GM12878 (cell line): ENCODE data around the gene CABLES1. TPM values are rescaled to one million over a fixed set of nuclear protein-coding genes. Genes with fewer than 3 reads are reported as not detected.
A peak's percentile ranks its signal among the peaks of the same experiment; 100 is the strongest.

ENCODE experiments used
- BACH1 ChIP-seq: fragments of 450-650 bp; IDR thresholded peaks from 2 replicates; pipeline ENCODE4 v1.6.1; 2017; ENCODE audit warnings: mild to moderate bottlenecking, borderline replicate concordance
- CBX3 ChIP-seq: fragments of 200-600 bp; sonication (generic); IDR thresholded peaks from 2 replicates; pipeline ENCODE4 v1.6.1; 2016; ENCODE audit warnings: low read depth, borderline replicate concordance
- CHD1 ChIP-seq: IDR thresholded peaks from 2 replicates; pipeline ENCODE4 v1.6.1; 2012; ENCODE audit warnings: low read depth, low read length, improper control_type of control experiment
- E2F8 ChIP-seq: fragments of 450-650 bp; IDR thresholded peaks from 2 replicates; pipeline ENCODE4 v1.6.1; 2018; ENCODE audit warnings: mild to moderate bottlenecking, low read depth, moderate library complexity; ENCODE audit not compliant: partially characterized antibody
- EED ChIP-seq: sonication (generic); IDR thresholded peaks from 2 replicates; pipeline ENCODE4 v1.6.1; 2016; ENCODE audit warnings: antibody characterized with exemption, low read depth
- FOXK2 ChIP-seq: fragments of 450-650 bp; IDR thresholded peaks from 2 replicates; pipeline ENCODE4 v1.6.1; 2017; ENCODE audit warnings: mild to moderate bottlenecking, moderate library complexity
- NR2C1 ChIP-seq: fragments of 450-650 bp; IDR thresholded peaks from 2 replicates; pipeline ENCODE4 v1.6.1; 2017; ENCODE audit warnings: antibody characterized with exemption, mild to moderate bottlenecking, moderate library complexity
- NR2C2 ChIP-seq: IDR thresholded peaks from 2 replicates; pipeline ENCODE4 v1.6.1; 2011; ENCODE audit warnings: borderline replicate concordance, low read depth; ENCODE audit not compliant: control insufficient read depth, insufficient read length
- POU2F2 ChIP-seq: IDR thresholded peaks from 3 replicates; pipeline ENCODE4 v1.6.1; 2011; ENCODE audit warnings: low read depth, mild to moderate bottlenecking, low read length, borderline replicate concordance
- RAD21 ChIP-seq: IDR thresholded peaks from 2 replicates; pipeline ENCODE4 v1.6.1; 2011; ENCODE audit warnings: mild to moderate bottlenecking, low read depth, low read length, moderate library complexity; ENCODE audit not compliant: insufficient read depth
- RB1 ChIP-seq: fragments of 450-650 bp; formaldehyde crosslinking; IDR thresholded peaks from 2 replicates; pipeline ENCODE4 v1.6.1; 2017; ENCODE audit warnings: mild to moderate bottlenecking, borderline replicate concordance
- RFX5 ChIP-seq: IDR thresholded peaks from 2 replicates; pipeline ENCODE4 v1.6.1; 2011; ENCODE audit warnings: low read depth, low read length, improper control_type of control experiment
- SREBF1 ChIP-seq: IDR thresholded peaks from 2 replicates; pipeline ENCODE4 v1.6.1; 2012; ENCODE audit warnings: mild to moderate bottlenecking, low read length
- STAT3 ChIP-seq: IDR thresholded peaks from 2 replicates; pipeline ENCODE4 v1.6.1; 2011; ENCODE audit warnings: low read depth, low read length, improper control_type of control experiment
- ZBTB11 ChIP-seq: fragments of 450-650 bp; formaldehyde crosslinking; IDR thresholded peaks from 2 replicates; pipeline ENCODE4 v1.5.0; 2022; ENCODE audit warnings: mild to moderate bottlenecking, missing genetic modification characterization
- ZNF207 ChIP-seq: fragments of 450-650 bp; IDR thresholded peaks from 2 replicates; pipeline ENCODE4 v1.6.1; 2014; ENCODE audit warnings: antibody characterized with exemption, mild to moderate bottlenecking, borderline replicate concordance
- ZNF24 ChIP-seq: fragments of 450-650 bp; IDR thresholded peaks from 2 replicates; pipeline ENCODE4 v1.6.1; 2017; ENCODE audit warnings: antibody characterized with exemption, mild to moderate bottlenecking
- ZSCAN29 ChIP-seq: fragments of 450-650 bp; IDR thresholded peaks from 2 replicates; pipeline ENCODE4 v1.6.1; 2017; ENCODE audit warnings: mild to moderate bottlenecking, moderate library complexity
- polyA plus RNA-seq, 11 experiments: library from polyadenylated mRNA; depleted of rRNA in 4 of 11; unstranded in 6 of 11; stranded (reverse) in 5 of 11; fragments of >200 nt; fragmentation: Nextera tagmentation in 4 of 11; fragmentation: Illumina TruSeq in 1 of 11; extraction: Ambion mirVana in 4 of 11; extraction: Trizol in 1 of 11; gene quantifications; 1 replicate in 1 of 11; 2 replicates in 10 of 11; pipeline versions ENCODE4 v1.2.1 to v1.2.3, GENCODE V29; 2011 to 2016; ENCODE audit warnings: inconsistent platforms in 2 of 11, missing spikeins in 2 of 11, low read depth in 1 of 11
- total RNA-seq, 4 experiments: library from RNA; depleted of rRNA in 3 of 4; stranded (reverse); fragments of >200 nt in 3 of 4; fragmentation: Illumina TruSeq in 1 of 4; extraction: Trizol in 1 of 4; gene quantifications; 2 replicates each; pipeline versions ENCODE4 v1.2.1 to v1.2.3, GENCODE V29; 2013 to 2021
- TF ChIP-seq, protein P1 (sequence below): fragments of 450-650 bp; IDR thresholded peaks from 2 replicates; pipeline ENCODE4 v1.6.1; 2017; ENCODE audit warnings: mild to moderate bottlenecking

Gene CABLES1
- total and polyA plus RNA-seq, 10 of the 15 experiments (the other 5 are each of a cell fraction or from before 2014, with no cell fraction given): 2.9 to 27.2 (median 8.2) TPM

DNA sequence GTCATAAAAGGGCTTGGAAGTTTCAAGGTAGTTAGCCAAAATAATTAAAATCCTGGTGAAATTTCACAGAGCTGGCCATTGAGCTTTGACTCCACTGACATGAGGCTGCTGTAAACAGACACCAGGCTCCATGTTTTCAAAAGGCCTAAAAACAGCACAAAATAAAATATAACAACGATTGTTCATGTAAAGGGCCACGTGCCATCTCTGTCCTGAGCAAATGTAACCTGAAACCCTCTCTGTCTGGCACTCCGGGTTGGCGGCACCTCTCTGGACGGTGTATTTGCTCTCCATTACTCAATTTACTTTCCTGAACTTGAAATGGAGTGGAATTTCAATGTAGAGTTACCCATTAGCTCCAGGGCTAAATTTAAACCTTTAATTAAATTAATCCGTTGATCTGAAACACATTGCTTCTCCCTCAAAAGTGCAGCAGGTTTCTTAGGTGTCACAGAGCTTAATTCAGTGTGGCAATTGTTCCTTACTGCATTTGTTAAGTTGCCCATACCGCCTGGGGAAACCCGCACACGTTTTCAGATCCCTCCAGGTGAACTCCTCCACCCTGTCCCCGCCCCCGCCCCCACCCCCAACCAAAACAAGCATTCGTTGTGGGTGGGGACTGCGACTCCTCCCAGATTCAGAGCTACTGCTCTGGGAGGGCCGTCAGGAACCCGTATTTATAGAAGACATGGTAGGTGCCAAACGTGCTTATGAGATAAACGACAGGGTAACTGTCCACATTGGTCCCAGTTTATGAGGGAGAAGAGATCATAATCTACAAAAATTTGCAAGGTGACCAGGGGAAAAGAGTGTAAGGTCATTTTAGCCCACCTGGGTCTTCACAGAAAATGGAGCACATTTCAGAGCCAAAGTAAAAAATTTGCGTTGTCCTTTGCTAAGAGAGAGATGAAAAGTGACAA is 1.2 kb upstream of the CABLES1 start (continued):
- TF ChIP-seq ZBTB11 (CRISPR knock-in tag) (no peak), EED (no peak), NR2C2 (no peak), ZSCAN29 (no peak), CHD1 (peak; percentile 73; the same call in 1 of the 2 replicates), STAT3 (no peak), CBX3 (no peak), BACH1 (no peak), NR2C1 (no peak), RFX5 (no peak), RAD21 (0 out of 2 replicates have a peak, but pooled peaks have one; percentile 12), SREBF1 (no peak), ZNF24 (no peak), FOXK2 (no peak), ZNF207 (no peak), POU2F2 (peak; percentile 81; the same call in 2 of the 3 replicates), E2F8 (no peak), RB1 (no peak)
- TF ChIP-seq, protein P1, sequence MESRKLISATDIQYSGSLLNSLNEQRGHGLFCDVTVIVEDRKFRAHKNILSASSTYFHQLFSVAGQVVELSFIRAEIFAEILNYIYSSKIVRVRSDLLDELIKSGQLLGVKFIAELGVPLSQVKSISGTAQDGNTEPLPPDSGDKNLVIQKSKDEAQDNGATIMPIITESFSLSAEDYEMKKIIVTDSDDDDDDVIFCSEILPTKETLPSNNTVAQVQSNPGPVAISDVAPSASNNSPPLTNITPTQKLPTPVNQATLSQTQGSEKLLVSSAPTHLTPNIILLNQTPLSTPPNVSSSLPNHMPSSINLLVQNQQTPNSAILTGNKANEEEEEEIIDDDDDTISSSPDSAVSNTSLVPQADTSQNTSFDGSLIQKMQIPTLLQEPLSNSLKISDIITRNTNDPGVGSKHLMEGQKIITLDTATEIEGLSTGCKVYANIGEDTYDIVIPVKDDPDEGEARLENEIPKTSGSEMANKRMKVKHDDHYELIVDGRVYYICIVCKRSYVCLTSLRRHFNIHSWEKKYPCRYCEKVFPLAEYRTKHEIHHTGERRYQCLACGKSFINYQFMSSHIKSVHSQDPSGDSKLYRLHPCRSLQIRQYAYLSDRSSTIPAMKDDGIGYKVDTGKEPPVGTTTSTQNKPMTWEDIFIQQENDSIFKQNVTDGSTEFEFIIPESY: no peak
